Left lobe of liver (tissue), 2 donors: Measurements from ENCODE around the gene ZNF346. TPM values are rescaled to one million over a fixed set of nuclear protein-coding genes. Genes with fewer than 3 reads are reported as not detected.
"Not testable (repeated sequence)": the region's sequence is repeated elsewhere in the genome, so short reads cannot be mapped to it uniquely, and the experiment has no call there.

ENCODE experiments used
- ATAC-seq: fragments of 200-7000 bp; cut with Tn5 transposase; one replicate; pipeline ENCODE4 v1.9.1; 2020; ENCODE audit warnings: mild to moderate bottlenecking, moderate library complexity
- DNase-seq: peaks from one replicate; pipeline ENCODE4 v3.0.0-alpha.2; 2020; ENCODE audit warnings: low spot score
- total RNA-seq: library from RNA; stranded (reverse); gene quantifications from one replicate; pipeline ENCODE4 v1.2.1, GENCODE V29; 2021
- donor health status: DM: no; HTN: no; CAD: no; lungs with moderate emphysema.
- donor health status: DM: no; HTN: yes; CAD: no.

The ZNF346 gene, protein sequence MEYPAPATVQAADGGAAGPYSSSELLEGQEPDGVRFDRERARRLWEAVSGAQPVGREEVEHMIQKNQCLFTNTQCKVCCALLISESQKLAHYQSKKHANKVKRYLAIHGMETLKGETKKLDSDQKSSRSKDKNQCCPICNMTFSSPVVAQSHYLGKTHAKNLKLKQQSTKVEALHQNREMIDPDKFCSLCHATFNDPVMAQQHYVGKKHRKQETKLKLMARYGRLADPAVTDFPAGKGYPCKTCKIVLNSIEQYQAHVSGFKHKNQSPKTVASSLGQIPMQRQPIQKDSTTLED
- total RNA-seq = 5.4 TPM

DNA sequence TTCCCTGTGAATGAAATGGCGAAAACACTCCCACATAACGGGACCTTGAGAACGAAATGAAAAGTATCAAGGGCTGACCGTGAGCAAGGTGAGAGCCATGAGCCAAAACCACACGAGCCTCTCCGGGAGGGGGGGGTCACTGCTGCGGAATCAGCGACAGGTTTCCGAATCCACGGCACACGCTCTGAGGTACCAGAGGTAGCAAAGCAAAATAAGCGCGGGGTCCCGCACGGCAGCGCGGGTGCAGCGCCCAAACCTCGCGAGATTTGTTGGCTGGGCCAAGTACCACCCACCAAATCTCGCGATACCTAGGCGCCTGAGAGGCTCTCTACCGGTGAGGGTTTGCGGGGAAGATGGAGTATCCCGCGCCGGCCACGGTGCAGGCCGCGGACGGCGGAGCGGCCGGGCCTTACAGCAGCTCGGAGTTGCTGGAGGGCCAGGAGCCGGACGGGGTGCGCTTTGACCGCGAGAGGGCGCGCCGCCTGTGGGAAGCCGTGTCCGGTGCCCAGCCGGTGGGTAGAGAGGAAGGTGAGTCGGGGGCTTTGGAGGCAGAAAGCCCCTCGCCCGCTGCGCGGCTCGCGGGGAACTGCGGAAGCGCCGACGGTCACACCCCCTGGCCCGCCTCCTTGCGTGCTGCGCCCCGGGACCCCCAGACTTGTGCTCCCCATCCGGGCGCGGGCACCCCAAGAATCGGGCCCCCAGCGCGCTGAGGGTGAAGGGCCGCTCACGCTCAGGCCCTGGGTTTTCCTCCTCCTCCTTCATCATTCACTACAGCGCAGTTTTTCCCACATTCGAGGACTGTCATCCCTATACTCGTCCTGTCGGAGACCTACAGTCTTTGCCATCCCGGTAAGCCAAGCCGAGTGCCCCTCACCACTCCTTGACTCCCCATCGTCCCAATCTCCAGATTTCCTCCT is at the start of gene ZNF346:
Gene ZNF346, plus strand, starts transcription at position 311 of the 917 bp plus-strand sequence. Its CDS starts 43 bp downstream, at position 354.
- peak; percentile 95 for ATAC-seq
- peak; percentile 91 for DNase-seq

DNA sequence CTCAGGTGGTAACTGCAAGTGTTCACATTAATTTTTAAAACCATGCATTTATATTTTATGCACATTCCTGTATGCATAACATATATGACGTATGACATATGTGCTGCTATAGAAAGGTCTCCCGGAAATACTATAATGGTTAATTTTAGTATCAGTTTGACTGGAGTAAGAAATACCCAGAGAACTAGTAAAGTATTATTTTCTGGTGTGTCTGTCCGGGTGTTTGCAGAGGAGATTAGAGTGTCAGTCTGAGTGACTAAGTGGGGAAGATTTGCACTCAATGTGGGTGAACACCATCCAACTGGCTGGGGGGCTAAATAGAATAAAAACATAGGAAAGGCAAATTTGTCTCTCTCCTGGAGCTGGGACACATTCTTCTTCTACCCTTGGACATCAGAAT is 42.8 kb upstream of the ZNF346 start:
- ATAC-seq (no peak), DNase-seq (no peak)

DNA sequence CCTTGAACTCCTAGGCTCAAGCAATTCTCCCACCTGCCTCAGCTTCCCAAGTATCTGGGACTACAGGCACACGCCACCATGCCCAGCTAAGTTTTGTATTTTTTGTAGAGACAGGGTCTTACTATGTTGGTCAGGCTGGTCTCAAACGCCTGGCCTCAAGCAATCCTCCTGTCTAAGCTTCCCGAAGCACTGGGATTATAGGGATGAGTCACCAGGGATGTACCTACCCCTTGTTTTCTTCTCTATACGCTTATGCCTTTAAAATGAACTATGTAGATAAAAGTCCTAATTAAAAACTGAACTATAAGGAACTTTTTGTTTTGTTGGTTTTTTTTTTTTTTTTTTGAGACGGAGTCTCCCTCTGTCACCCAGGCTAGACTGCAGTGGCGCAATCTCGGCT is 41.7 kb upstream of the ZNF346 start:
- ATAC-seq = no peak
- no peak for DNase-seq

DNA sequence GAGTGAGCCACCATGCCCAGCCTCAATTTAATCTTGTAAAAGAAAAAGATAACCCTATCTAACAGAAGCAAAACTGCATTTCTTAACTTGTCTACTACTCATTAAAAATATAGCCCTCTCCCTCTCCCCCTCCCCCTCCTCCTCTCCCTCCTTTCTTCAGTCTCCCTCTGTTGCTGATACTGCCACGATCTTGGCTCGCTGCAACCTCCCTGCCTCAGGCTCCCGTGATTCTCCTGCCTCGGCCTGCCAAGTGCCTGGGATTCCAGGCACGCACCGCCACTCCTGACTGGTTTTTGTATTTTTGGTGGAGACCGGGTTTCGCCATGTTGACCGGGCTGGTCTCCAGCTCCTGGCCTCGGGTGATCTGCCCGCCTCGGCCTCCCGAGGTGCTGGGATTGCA is 39.4 kb upstream of the ZNF346 start:
- not testable (repeated sequence) for ATAC-seq, DNase-seq

DNA sequence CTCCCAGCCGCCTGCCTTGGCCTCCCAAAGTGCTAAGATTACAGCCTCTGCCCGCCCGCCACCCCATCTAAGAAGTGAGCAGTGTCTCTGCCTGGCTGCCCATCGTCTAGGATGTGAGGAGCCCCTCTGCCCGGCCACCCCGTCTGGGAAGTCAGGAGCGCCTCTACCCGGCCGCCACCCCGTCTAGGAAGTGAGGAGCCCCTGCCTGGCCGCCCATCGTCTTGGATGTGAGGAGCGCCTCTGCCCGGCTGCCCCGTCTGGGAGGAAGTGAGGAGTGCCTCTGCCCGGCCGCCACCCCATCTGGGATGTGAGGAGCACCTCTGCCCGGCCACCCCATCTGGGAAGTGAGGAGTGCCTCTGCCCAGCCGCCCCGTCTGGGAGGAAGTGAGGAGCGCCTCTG is 38.9 kb upstream of the ZNF346 start:
- DNase-seq, ATAC-seq: not testable (repeated sequence)

DNA sequence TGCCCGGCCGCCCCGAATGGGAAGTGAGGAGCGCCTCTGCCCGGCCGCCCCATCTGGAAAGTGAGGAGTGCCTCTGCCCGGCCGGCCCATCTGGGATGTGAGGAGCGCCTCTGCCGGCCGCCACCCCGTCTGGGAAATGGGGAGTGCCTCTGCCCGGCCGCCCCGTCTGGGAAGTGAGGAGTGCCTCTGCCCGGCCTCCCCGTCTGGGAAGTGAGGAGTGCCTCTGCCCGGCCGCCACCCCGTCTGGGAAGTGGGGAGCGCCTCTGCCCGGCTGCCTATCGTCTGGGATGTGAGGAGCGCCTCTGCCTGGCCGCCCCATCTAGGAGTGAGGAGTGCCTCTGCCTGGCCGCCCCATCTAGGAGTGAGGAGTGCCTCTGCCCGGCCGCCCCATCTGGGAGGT is 38.3 kb upstream of the ZNF346 start:
- DNase-seq, ATAC-seq: not testable (repeated sequence)

DNA sequence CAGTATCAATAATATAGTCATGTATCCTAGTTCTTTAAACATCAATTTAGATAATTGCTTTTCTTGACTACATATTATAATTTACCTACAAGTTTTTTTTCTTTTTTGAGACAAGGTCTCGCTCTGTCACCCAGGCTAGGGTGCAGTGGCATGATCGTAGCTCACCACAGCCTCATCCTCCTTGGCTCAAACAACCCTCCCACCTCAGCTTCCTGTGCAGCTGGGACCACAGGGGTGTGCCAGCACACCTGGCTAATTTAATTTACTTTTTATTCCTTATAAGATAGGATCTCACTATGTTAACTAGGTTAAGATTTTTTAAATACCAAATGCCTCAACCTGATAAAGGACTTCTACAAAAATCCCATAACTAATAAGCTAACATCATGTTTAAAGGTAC is 37.0 kb upstream of the ZNF346 start:
- ATAC-seq = no peak
- DNase-seq = no peak

DNA sequence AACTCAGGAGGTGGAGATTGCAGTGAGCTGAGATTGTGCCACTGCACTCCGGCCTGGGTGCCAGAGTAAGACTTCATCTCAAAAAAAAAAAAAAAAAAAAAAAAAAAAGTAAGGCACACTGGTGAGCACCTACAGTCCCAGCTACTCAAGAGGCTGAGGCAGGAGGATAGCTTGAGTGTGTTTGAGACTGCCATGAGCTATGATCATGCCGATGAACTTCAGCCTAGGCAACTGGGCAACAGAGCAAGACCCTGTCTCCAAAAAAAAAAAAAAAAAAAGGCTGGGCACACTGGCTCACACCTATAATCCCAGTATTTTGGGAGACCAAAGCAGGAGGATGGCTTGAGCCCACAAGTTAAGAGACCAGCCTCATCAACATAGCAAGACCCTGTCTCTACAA is 36.2 kb upstream of the ZNF346 start:
- ATAC-seq (no peak), DNase-seq (no peak)

DNA sequence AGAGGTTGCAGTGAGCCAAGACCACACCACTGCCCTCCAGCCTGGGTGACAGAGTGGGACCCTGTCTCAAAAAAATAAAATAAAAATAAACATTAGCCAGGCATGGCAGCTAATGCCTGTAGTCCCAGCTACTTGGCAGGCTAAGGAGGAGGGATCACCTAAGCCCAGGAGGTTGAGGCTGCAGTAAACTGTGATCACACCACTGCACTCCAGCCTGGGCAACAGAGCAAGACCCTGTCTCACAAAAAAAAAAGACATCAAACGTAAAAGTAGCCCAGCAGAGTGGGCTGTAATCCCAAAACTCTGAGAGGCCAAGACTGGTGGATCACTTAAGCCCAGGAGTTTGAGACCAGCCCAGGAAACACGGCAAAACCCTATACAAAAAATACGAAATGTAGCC is 34.9 kb upstream of the ZNF346 start:
- no peak for DNase-seq
- ATAC-seq = no peak

DNA sequence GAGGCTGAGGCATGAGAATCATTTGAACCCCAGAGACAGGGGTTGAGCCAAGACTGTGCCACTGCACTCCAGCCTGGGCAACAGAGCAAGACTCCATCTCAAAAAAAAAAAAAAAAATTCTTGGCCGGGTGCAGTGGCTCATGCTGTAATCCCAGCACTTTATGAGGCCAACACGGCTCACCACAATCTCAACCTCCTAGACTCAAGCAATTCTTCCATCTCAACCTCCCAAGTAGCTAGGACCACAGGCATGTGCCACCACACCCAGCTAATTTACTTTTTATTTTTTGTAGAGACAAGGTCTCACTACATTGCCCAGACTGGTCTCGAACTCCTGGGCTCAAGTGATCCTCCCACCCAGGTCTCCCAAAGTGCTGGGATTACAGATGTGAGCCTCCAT is 29.4 kb upstream of the ZNF346 start:
- DNase-seq, ATAC-seq: not testable (repeated sequence)

DNA sequence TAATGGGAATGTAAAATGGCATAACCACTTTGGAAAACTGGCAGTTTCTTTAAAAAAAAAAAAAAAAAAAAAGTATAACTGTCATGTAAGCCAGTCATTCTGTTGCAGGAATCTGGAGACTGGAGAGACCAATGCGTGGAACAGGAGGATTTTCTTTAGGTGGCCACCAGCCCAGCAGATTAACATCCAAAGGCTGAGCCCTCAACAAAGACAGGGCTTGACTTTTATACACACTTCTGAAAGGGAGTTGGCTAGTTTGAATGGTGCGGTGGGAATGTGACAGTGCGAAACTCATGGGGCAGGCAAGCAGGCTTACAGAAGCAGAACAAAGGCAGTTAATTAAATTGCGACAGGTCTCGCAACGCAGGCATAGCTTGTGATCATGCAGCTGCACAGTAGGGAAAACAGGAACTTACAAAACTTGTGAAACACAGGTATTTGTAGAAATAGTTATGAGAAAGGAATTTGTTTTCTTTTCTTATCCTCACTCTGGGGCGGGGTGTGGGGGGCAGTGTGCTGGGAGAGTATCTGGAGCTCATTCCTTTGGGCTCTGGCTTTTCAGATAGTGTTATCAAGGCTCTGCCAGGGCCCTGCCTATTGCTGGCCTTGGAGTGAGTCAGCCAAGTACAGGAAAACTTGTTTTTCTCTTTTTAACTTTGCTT is 27.9 kb upstream of the ZNF346 start:
- DNase-seq (no peak), ATAC-seq (peak; percentile 26)

DNA sequence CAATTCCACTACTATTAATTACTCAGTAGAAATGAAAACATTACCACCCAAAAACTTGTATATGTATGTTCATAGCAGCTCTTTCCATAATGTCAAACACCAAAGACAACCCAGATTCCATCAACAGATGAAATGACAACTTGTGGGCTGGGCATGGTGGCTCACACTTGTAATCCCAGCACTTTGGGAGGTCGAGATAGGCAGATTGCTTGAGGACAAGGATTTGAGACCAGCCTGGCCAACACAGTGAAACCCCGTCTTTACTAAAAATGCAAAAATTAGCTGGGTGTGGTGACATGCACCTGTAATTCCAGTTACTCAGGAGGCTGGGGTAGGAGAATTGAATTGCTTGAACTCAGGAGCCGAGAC is 27.4 kb upstream of the ZNF346 start:
- no peak for DNase-seq
- ATAC-seq = no peak

DNA sequence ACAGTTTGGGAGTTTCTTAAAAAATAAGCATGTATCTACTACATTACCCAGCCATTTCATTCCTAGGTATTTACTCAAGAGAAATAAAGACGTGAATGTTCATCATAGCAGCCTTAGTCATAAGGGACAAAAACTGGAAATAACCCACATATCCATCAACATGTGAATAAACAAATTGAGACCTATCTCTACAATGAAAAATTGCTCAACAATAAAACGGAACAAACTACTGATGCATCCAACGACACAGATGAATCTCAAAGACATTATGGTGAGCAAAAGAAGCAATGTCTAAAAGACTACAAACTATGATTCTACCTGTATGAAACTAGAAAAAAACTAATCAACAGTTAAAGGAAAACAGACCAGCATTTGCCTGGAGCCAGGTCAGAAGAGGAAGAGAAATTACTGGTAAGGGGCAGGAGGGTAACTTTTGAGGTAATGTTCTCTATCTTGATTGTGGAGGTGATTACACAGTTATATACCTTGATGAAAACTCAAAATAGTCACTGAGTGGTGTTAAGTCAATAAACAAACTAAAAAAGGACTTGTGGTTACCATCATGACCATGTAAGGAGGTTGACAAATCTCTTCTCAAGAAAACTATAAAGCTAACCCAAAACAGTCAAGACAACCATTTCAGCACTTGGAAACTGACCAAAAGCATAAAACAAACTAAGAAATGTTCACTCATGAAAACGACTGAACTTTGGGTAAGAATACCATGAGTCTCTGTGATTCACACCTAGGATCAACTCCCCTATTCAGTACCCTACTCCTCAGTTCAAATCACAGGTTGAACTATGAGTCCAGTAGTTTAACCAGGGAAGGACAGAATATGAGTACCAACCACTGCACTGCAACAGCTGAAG is 26.4 kb upstream of the ZNF346 start:
- no peak for DNase-seq
- ATAC-seq = no peak

DNA sequence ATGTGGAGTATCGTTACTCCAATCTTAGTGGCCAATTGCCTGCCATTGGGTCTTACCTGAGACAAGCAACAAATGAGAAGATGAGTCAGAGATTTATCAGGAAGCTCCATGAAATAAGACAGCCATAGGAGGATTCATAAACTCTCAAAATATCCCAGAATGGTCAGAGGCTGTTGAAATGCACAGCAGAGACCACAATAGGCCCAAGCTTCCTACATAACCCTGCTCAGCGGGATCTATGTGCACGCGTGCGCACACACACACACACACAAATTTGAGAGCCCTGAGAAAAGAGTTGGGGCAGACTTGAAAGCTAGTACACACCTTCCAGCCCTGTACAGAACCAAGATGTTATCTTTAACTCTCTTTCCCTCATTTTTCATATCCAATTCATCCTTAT is 25.7 kb upstream of the ZNF346 start:
- ATAC-seq (no peak), DNase-seq (no peak)

DNA sequence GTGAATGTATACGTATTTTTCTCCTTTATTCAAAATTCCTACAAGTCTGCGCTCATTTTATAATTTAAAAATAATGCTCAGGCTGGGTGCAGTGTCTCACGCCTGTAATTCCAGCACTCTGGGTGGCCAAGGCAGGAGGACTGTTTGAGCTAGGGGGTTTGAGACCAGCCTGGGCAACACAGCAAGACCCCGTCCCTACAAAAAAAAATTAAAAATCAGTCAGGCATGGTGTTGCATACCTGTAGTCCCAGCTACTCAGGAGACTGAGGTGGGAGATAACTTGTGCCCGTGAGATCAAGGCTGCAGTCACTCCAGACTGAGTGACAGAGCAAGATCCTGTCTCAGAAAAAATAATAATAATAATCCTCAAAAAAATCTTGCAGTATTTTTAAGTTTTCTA is 23.7 kb upstream of the ZNF346 start:
- no peak for ATAC-seq
- DNase-seq = no peak

DNA sequence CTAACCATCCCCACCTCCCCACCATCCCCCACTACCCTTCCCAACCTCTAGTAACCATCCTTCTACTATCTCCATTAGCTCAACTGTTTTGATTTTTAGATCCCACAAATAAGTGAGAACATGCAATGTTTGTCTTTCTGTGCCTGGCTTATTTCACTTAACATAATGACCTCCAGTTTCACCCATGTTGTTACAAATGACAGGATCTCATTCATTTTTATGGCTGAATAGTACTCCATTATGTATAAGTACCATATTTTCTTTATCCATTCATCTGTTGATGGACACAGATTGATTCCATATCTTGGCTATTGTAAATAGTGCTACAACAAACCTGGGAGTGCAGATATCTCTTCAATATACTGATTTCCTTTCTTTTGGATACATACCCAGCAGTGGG is 23.0 kb upstream of the ZNF346 start:
- not testable (repeated sequence) for ATAC-seq, DNase-seq

DNA sequence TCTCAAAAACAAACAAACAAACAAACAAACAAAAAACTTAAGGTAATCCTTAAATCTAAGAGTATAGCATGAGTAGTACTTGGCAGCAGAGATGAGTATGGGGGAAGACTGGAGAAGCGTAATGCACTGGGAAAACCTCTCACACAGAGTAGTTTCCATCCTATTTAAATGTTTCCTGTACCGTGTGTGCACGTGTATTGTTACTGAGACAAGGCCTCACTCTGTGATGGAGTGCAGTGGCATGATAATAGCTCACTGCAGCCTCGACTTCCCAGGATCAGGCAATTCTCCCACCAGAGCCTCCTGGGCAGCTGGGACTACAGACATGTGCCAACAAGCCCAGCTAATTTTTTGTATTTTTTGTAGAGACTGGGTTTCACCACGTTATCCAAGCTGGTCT is 18.8 kb upstream of the ZNF346 start:
- no peak for DNase-seq

DNA sequence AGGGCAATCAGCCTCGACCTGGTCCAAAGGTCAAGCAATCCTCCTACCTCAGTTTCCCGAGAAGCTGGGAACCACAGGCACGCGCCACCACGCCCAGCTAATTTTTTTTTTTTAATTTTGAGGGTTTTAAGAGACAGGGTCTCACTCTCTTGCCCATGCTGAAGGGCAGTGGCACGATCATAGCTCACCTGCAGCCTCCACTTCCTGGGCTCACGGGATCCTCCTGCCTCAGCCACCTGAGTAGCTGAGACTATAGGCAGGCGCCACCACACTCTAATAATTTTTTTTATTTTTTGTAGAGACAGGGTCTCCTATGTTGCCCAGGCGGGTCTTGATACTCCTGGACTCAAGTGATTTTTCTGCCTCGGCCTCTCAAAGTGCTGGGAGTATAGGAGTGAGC is 17.5 kb upstream of the ZNF346 start:
- ATAC-seq = no peak
- DNase-seq = no peak

More for the DNA sequence above, 18.8 kb upstream of the ZNF346 start:
- ATAC-seq = no peak

DNA sequence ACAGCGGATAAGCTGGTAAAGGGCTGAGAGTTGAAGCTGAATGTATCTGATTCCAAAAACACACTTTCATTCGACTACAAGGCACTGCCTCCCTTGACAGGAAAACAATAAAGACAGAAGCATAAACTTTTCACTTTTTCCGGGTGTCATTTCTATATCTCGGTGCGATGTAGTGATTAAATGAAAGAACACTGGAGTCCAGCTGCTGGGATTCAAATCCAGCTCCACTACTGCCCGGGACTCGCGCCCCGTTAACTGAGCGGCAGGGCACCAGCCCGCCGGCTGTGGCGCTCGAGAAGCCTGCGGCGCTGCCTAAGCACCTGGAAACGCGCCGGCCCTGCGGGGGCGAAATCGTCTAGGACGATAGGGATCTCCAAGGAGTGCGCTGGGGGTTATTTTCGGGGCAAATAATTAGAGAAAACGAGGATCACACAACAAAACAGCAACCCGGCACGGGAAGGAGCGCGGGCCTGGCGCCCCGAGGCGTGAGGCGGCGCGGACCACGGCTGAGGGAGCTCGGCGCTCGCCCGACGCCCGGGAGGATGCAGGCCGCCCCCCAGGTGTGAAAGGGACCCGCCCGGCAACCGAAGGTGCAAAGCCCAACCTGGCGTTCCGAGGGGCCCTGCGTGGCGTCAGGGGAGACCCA is 16.8 kb upstream of the ZNF346 start:
- DNase-seq (peak; percentile 78), ATAC-seq (peak; percentile 82)
